ENCODE measurements around the gene PRKACA. TPM values are rescaled to one million over a fixed set of nuclear protein-coding genes. Genes with fewer than 3 reads are reported as not detected.
A peak's percentile ranks its signal among the peaks of the same experiment; 100 is the strongest.

PRKACA gene
- total RNA-seq, 1 donor from 2014 or later, result 88.1 TPM

DNA sequence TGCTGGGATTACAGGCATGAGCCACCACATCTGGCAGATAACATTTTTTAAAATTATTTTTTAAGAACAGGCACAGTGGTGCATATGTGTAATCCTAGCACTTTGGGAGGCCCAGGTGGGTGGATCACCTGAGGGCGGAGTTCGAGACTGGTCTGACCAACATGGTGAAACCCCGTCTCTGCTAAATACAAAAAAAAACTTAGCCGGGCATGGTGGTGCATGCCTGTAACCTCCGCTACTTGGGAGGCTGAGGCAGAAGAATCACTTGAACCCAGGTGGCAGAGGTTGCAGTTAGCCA lies 55.1 kb downstream of the PRKACA start:
- H3K4me3 Mint-ChIP-seq, result no peak overlapping the region
- no peaks in the 10 kb centered on the region for H3K36me3 Mint-ChIP-seq
- TF ChIP-seq, protein P1, sequence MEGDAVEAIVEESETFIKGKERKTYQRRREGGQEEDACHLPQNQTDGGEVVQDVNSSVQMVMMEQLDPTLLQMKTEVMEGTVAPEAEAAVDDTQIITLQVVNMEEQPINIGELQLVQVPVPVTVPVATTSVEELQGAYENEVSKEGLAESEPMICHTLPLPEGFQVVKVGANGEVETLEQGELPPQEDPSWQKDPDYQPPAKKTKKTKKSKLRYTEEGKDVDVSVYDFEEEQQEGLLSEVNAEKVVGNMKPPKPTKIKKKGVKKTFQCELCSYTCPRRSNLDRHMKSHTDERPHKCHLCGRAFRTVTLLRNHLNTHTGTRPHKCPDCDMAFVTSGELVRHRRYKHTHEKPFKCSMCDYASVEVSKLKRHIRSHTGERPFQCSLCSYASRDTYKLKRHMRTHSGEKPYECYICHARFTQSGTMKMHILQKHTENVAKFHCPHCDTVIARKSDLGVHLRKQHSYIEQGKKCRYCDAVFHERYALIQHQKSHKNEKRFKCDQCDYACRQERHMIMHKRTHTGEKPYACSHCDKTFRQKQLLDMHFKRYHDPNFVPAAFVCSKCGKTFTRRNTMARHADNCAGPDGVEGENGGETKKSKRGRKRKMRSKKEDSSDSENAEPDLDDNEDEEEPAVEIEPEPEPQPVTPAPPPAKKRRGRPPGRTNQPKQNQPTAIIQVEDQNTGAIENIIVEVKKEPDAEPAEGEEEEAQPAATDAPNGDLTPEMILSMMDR (conservative IDR thresholded peaks at IDR 0.05), result no peak
- H3K27me3 Mint-ChIP-seq, result peaks cover 28% of the 10 kb centered on the region
- H3K9me3 Mint-ChIP-seq, result no peaks in the 10 kb centered on the region
- peaks cover 5% of the 10 kb centered on the region for H3K4me1 Mint-ChIP-seq (ENCODE audit: unreplicated experiment)
- DNase-seq (ENCODE audit: extremely low spot score, unreplicated experiment), result no peak
- no peak overlapping the region for H3K27ac Mint-ChIP-seq

DNA sequence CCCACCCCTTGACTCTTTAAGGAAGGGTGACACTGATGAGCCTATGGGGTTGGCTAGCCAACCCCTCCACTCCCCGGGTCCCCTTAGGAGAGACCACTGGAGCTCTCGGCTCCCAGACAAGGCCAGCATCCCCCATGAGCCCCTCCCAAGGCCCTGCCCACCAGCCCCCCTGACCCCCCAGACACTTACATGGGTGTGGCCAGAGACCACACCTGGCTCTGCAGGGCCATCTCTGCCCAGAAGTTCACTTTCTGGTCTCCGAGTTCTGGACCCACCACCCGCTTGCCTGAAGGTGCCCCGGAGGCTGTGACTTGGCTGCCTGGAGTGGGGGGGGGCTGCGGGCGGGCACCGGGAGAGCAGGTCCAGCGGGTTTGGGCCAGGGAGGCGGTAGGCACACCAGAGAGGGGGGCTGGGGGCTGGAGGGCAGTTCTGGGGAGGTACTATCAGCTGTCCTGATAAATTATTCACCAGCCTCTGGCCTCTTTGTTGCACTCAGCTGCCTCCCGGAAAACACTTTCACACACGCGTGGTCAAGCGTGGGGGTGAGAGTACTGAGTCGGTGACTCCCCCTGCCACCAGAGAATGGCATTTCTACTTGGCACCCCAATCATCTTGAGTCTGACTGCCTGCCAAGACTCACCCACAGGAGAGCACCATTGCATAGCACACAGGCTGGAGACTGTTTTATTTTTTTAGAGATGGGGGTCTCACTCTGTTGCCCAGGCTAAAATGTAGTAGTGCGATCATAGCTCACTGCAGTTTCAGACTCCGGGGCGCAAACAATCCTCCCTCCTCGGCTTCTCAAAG lies 55.6 kb downstream of the PRKACA start, which contains the start of gene PALM3:
TSS of gene PALM3 (minus strand) at position 326 of the 807 bp plus-strand sequence. CDS start at position 230, 96 bp downstream.
- Mint-ChIP-seq H3K9me3 (no peaks in the 10 kb centered on the region), H3K4me1 (ENCODE audit: unreplicated experiment) (peaks cover 5% of the 10 kb centered on the region), H3K27me3 (peaks cover 28% of the 10 kb centered on the region), H3K36me3 (no peaks in the 10 kb centered on the region), H3K27ac (peak within 1 kb of the TSS; percentile 10), H3K4me3 (no peak within 1 kb of the TSS)
- TF ChIP-seq, protein P1 (conservative IDR thresholded peaks at IDR 0.05), result no peak
- no peak for DNase-seq (ENCODE audit: extremely low spot score, unreplicated experiment)

DNA sequence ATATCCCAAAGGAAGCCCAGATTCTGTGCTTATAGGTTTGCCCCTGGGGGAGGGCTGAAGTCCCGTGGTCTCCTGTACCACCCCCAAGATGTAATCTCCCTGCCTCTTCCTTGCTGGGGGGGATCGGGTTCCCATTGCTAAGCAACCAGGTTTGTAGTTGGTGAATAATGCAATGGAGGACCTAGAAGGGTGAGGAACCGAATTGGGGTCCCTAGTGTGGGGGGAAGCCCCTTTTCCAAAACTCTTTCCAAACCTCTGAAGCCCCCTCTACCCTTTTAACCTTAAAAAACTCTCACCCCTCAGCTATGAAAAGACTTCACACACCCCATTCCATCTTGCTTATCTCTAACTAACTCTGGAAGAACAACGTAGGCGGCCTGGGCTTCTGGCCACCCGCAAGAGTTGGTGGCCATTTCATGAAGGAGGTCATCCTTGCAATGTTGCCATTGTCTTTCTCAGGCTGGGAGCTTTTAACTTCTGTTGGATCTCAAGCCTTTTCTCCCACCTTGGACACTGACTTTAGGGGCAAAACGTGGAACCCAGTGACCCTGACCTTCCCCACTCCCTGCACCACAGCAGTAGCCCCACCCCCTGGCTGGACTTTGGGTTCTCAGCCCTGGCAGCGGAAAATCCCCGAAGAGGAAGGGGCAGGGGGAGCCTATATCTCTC lies 56.3 kb downstream of the PRKACA start:
- H3K27me3 Mint-ChIP-seq, result peaks cover 31% of the 10 kb centered on the region
- DNase-seq (ENCODE audit: extremely low spot score, unreplicated experiment), result no peak
- peak overlapping the region; percentile 10 for H3K27ac Mint-ChIP-seq
- no peak overlapping the region for H3K4me3 Mint-ChIP-seq
- peaks cover 5% of the 10 kb centered on the region for H3K4me1 Mint-ChIP-seq (ENCODE audit: unreplicated experiment)
- H3K36me3 Mint-ChIP-seq, result no peaks in the 10 kb centered on the region
- TF ChIP-seq, protein P1 (conservative IDR thresholded peaks at IDR 0.05), result no peak
- no peaks in the 10 kb centered on the region for H3K9me3 Mint-ChIP-seq

DNA sequence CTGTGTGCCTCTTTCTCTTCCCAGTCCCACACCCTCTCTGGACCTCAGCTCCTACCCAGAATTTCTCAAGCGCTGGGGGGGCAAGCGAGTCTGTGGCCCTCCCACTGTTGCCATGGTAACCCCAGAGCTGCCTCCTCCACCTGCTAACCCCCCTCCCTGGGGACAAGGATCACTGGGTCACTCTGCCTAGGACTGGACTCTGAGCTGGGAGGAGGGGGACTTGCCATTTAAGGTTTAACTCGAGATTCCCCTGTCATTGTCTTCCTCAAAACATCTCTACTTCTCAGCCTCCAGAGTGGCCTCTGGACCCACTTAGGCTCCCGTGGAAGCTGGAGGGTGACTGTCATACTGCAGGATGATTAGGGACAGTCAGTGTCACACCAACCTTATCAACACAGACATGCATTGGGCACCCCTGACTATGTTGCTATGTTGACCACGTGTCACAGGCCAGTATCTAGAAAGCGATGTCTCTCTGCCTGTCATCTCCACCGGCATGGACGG lies 57.9 kb downstream of the PRKACA start:
- Mint-ChIP-seq H3K27me3 (peaks cover 37% of the 10 kb centered on the region), H3K4me3 (peak overlapping the region; percentile 31), H3K36me3 (no peaks in the 10 kb centered on the region), H3K4me1 (ENCODE audit: unreplicated experiment) (peaks cover 5% of the 10 kb centered on the region), H3K27ac (no peak overlapping the region), H3K9me3 (no peaks in the 10 kb centered on the region)
- no peak for DNase-seq (ENCODE audit: extremely low spot score, unreplicated experiment)
- TF ChIP-seq, protein P1 (conservative IDR thresholded peaks at IDR 0.05), result no peak

DNA sequence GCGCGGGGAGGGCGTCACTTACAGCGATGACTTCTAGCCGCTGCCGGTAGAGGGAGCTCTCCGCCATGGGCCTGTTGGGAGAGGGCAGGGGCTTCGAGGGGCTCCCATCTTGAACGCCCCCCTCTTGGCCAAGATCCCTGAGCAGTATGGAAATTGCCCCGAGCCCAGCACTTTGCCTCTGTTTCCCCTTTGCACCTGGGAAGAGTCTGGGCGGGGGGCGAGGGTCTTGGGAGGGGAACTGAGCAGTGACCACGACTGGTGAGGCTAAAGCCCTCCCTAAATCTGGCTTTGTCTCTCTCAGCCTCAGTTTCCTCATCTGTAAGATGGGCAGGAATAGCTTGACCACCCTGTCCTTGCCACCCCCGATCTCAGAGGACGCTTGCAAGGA lies 58.5 kb downstream of the PRKACA start:
- TF ChIP-seq, protein P1 (conservative IDR thresholded peaks at IDR 0.05), result peak; percentile 76
- Mint-ChIP-seq H3K4me1 (ENCODE audit: unreplicated experiment) (peaks cover 5% of the 10 kb centered on the region), H3K9me3 (no peaks in the 10 kb centered on the region), H3K27ac (no peak overlapping the region), H3K36me3 (no peaks in the 10 kb centered on the region), H3K4me3 (no peak overlapping the region), H3K27me3 (peaks cover 39% of the 10 kb centered on the region)
- no peak for DNase-seq (ENCODE audit: extremely low spot score, unreplicated experiment)
